ENCODE results near the gene ZBED3.
"Not testable (repeated sequence)": the region's sequence is repeated elsewhere in the genome, so short reads cannot be mapped to it uniquely, and the experiment has no call there.

The ZBED3 gene

GRCh38 chr5:77123057-77123456 lies 36.0 kb upstream of the ZBED3 start:
- Histone ChIP-seq H3K4me3 (ENCODE audit: low read depth, low read length) (no peak overlapping the region), H3K4me1 (no peaks in the 10 kb centered on the region), H3K36me3 (no peaks in the 10 kb centered on the region; the same call in 1 of the 2 replicates), H3K27me3 (no peaks in the 10 kb centered on the region), H3K9me3 (no peaks in the 10 kb centered on the region)
- no peak for DNase-seq
- no peak for TF ChIP-seq CTCF (IDR thresholded peaks at IDR 0.05; ENCODE audit: low read depth, low read length)

GRCh38 chr5:77120706-77121105 lies 33.6 kb upstream of the ZBED3 start:
- TF ChIP-seq CTCF (IDR thresholded peaks at IDR 0.05; ENCODE audit: low read depth, low read length), result no peak
- Histone ChIP-seq H3K9me3 (no peaks in the 10 kb centered on the region), H3K27me3 (no peaks in the 10 kb centered on the region), H3K4me3 (ENCODE audit: low read depth, low read length) (no peak overlapping the region), H3K4me1 (no peaks in the 10 kb centered on the region), H3K36me3 (no peaks in the 10 kb centered on the region; the same call in 1 of the 2 replicates)
- no peak for DNase-seq

GRCh38 chr5:77120086-77120485 lies 33.0 kb upstream of the ZBED3 start:
- Histone ChIP-seq H3K4me3 (ENCODE audit: low read depth, low read length) (no peak overlapping the region), H3K36me3 (no peaks in the 10 kb centered on the region; the same call in 1 of the 2 replicates), H3K27me3 (no peaks in the 10 kb centered on the region), H3K4me1 (no peaks in the 10 kb centered on the region), H3K9me3 (no peaks in the 10 kb centered on the region)
- DNase-seq, result no peak
- TF ChIP-seq CTCF (IDR thresholded peaks at IDR 0.05; ENCODE audit: low read depth, low read length), result no peak

- no peak for TF ChIP-seq CTCF (IDR thresholded peaks at IDR 0.05; ENCODE audit: low read depth, low read length)
- no peak overlapping the region for H3K4me3 ChIP-seq (ENCODE audit: low read depth, low read length)
- H3K27me3 ChIP-seq, result no peaks in the 10 kb centered on the region
These were observed 30.1 kb upstream of the ZBED3 start for GRCh38 chr5:77117161-77117560.

DNA sequence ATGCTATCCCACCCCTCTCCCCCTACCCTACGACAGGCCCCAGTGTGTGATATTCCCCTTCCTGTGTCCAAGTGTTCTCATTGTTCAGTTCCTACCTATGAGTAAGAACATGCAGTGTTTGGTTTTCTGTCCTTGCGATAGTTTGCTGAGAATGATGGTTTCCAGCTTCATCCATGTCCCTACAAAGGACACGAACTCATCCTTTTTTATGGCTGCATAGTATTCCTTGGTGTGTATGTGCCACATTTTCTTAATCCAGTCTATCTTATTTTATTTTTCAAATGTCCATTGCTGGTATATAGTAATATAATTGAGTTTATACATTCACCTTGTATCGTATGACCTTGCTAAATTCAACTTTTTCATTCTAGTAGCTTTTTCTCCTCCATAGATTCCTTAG lies 19.9 kb upstream of the ZBED3 start:
- not testable (repeated sequence) for H3K36me3 ChIP-seq; H3K9me3 ChIP-seq; H3K4me3 ChIP-seq (ENCODE audit: low read depth, low read length); H3K27me3 ChIP-seq; H3K4me1 ChIP-seq; DNase-seq

More at GRCh38 chr5:77117161-77117560, 30.1 kb upstream of the ZBED3 start:
- no peaks in the 10 kb centered on the region for H3K9me3 ChIP-seq
- H3K36me3 ChIP-seq, result no peaks in the 10 kb centered on the region; the same call in 1 of the 2 replicates
- H3K4me1 ChIP-seq, result no peaks in the 10 kb centered on the region
- no peak for DNase-seq

DNA sequence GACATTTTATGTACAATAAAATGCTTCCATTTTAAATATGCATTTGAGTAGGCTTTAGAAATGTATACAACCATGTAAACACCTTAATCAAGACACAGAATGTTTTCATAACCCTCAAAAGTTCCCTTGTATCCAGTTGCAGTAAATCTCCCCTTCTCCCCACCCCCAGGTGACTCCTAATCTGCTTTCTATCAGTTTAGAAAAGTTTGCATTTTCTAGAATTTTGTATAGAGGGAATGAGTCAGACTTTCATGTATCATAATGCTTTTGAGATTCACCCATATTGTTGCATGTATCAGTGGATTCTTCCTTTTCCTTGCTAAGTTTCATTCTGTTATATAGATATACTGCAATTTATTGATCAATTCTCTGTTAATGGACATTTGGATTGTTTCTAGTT lies 17.7 kb upstream of the ZBED3 start:
- no peaks in the 10 kb centered on the region for H3K27me3 ChIP-seq
- H3K4me3 ChIP-seq (ENCODE audit: low read depth, low read length), result no peak overlapping the region
- H3K4me1 ChIP-seq, result no peaks in the 10 kb centered on the region
- TF ChIP-seq CTCF (IDR thresholded peaks at IDR 0.05; ENCODE audit: low read depth, low read length), result no peak
- DNase-seq, result no peak
- no peaks in the 10 kb centered on the region for H3K9me3 ChIP-seq
- H3K36me3 ChIP-seq, result no peaks in the 10 kb centered on the region

DNA sequence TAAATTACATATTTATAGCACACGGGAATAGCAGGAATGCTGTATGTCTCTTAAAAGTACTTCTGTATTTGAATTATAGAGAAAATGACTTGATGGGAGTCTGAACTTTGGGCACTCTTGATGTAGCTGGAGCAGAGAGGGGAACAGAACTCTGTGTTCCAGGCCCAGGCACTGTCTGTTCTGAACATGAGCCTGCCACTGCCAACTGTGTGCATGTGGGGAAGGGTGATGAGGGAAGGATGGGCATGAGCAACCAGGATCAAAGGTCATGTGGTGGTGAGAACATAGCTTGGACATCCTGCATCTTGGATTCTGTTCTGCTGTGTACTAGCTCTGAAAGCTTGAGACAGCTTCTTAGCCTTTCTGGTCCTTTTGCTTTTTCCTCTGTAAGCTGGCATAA lies 16.4 kb upstream of the ZBED3 start:
- DNase-seq, result no peak
- no peak for TF ChIP-seq CTCF (IDR thresholded peaks at IDR 0.05; ENCODE audit: low read depth, low read length)
- H3K4me3 ChIP-seq (ENCODE audit: low read depth, low read length), result no peak overlapping the region
- H3K27me3 ChIP-seq, result no peaks in the 10 kb centered on the region
- no peaks in the 10 kb centered on the region for H3K9me3 ChIP-seq
- no peaks in the 10 kb centered on the region for H3K4me1 ChIP-seq
- H3K36me3 ChIP-seq, result no peaks in the 10 kb centered on the region

Data from BE2C (cell line).